Vagina (tissue), 2 donors: ENCODE results near the gene LRRC3. TPM values are rescaled to one million over a fixed set of nuclear protein-coding genes. Genes with fewer than 3 reads are reported as not detected.

Source experiments
- DNase-seq, 2 donors: peaks; one replicate each; pipeline ENCODE4 v3.0.0-alpha.2; 2017; ENCODE audit errors: extremely low spot score in 2 of 2
- H3K27ac ChIP-seq: fragments of 200-600 bp; sonication (generic); one replicate; pipeline ENCODE4 v1.5.1; 2019
- H3K27me3 ChIP-seq: fragments of 200-600 bp; sonication (generic); one replicate; pipeline ENCODE4 v1.5.1; 2019
- H3K36me3 ChIP-seq, 2 donors: fragments of 200-600 bp; sonication (generic); one replicate each; pipeline ENCODE4 v1.5.1; 2017 to 2019
- H3K4me1 ChIP-seq: fragments of 200-600 bp; sonication (generic); one replicate; pipeline ENCODE4 v1.5.1; 2019
- H3K4me3 ChIP-seq, 2 donors: fragments of 200-600 bp; sonication (generic); 1 replicate in 1 of 2; 2 replicates in 1 of 2; pipeline ENCODE4 v1.5.1; 2016 to 2019
- H3K9me3 ChIP-seq: fragments of 200-600 bp; sonication (generic); one replicate; pipeline ENCODE4 v1.5.1; 2019
- POLR2A ChIP-seq, 2 donors: fragments of 450-650 bp; IDR thresholded peaks; one replicate each; pipeline ENCODE4 v1.6.1; 2017; ENCODE audit warnings: antibody characterized with exemption in 2 of 2, mild to moderate bottlenecking in 2 of 2, moderate library complexity in 2 of 2
- POLR2AphosphoS5 ChIP-seq, 2 donors: sonication (generic); formaldehyde crosslinking; IDR thresholded peaks; one replicate each; pipeline ENCODE4 v1.9.0; 2017; ENCODE audit warnings: antibody characterized with exemption in 2 of 2, mild to moderate bottlenecking in 2 of 2, low read depth in 1 of 2; ENCODE audit not compliant: insufficient read depth in 1 of 2
- intact Hi-C: fragments of 100-400 bp; cut with DNase I; formaldehyde crosslinking; loops from one replicate; pipeline ENCODE4 v1.15.1; 2023
- total RNA-seq: library from RNA; depleted of rRNA; stranded (reverse); fragments of >200 nt; gene quantifications from one replicate; pipeline ENCODE4 v1.2.3, GENCODE V29; 2016
- TF ChIP-seq, protein P1 (sequence below), 3 experiments: fragments of 450-650 bp in 2 of 3; fragments of 200-600 bp in 1 of 3; sonication (generic) in 1 of 3; IDR thresholded peaks; one replicate each; pipeline ENCODE4 v1.5.1; 2017 to 2019; ENCODE audit warnings: antibody characterized with exemption in 3 of 3, mild to moderate bottlenecking in 2 of 3, moderate library complexity in 2 of 3

Gene LRRC3
- total RNA-seq, 1 donor from 2014 or later = 2.5 TPM

DNA sequence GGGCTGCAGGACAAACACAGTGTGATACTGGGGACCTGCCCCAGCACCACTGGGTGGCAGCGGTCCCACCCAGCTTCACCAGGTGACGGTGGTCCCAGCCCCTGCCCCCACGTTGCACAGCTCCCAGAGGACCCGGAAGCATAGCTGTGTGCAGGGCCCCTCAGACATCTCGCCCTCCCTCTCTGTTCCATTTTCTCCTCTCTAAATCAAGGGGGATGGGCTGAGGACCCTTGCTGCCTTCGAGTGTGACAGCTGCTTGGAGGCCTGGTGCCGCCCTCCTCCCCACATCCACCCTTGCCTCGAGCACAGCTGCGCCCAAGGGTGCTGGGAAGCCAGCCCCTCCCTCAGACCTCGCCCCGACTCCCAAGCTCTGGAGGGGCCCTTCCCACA, 16.1 kb upstream of the LRRC3 start:
- H3K9me3 ChIP-seq = no peaks in the 10 kb centered on the region
- no peak overlapping the region for H3K4me3 ChIP-seq
- DNase-seq = no peak
- no peak overlapping the region for H3K27ac ChIP-seq
- TF ChIP-seq, protein P1, sequence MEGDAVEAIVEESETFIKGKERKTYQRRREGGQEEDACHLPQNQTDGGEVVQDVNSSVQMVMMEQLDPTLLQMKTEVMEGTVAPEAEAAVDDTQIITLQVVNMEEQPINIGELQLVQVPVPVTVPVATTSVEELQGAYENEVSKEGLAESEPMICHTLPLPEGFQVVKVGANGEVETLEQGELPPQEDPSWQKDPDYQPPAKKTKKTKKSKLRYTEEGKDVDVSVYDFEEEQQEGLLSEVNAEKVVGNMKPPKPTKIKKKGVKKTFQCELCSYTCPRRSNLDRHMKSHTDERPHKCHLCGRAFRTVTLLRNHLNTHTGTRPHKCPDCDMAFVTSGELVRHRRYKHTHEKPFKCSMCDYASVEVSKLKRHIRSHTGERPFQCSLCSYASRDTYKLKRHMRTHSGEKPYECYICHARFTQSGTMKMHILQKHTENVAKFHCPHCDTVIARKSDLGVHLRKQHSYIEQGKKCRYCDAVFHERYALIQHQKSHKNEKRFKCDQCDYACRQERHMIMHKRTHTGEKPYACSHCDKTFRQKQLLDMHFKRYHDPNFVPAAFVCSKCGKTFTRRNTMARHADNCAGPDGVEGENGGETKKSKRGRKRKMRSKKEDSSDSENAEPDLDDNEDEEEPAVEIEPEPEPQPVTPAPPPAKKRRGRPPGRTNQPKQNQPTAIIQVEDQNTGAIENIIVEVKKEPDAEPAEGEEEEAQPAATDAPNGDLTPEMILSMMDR (IDR thresholded peaks at IDR 0.05) = no peak
- TF ChIP-seq POLR2AphosphoS5 (IDR thresholded peaks at IDR 0.05; ENCODE audit: insufficient read depth in 1 of 2, low read depth in 1 of 2) (no peak), POLR2A (IDR thresholded peaks at IDR 0.05) (no peak)
- no peaks in the 10 kb centered on the region for H3K27me3 ChIP-seq
- no peaks in the 10 kb centered on the region for H3K4me1 ChIP-seq
- H3K36me3 ChIP-seq = no peaks in the 10 kb centered on the region
- intact Hi-C loops = no loop called here

DNA sequence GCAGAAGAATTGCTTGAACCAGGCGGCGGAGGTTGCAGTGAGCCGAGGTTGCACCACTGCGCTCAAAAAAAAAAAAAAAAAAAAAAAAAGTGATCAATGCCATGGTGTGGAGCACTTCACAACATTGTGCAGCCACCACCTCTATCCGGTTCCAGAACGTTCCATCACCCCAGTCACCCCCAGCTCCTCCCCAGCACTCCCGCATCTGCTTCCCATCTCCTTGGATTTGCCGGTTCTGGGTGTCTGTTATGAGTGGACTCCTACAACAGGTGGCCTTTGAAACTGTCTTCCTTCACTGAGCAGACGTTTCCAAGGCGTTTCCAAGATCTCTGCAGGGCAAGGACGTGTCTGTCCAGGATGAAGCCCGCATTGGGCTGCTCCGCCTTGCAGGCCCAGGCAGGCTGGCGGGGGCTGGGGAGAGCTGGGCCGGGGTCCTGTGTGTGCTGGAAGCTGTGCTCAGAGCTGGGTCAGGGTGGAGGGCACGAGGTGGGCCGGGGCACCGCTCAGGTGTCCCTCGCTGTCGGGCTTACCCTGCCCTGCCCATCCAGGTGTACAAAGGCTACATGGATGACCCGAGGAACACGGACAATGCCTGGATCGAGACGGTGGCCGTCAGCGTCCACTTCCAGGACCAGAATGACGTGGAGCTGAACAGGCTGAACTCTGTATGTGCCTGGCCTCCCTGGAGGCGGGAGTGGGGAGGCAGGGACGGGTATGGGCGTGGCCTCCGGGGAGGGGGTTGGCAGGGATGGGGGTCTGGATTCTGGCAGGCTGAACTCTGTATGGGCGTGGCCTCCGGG, 14.9 kb upstream of the LRRC3 start:
- TF ChIP-seq POLR2AphosphoS5 (IDR thresholded peaks at IDR 0.05; ENCODE audit: insufficient read depth in 1 of 2, low read depth in 1 of 2) (no peak), POLR2A (IDR thresholded peaks at IDR 0.05) (no peak)
- TF ChIP-seq, protein P1 (IDR thresholded peaks at IDR 0.05) = no peak
- no peaks in the 10 kb centered on the region for H3K36me3 ChIP-seq
- H3K27ac ChIP-seq = no peak overlapping the region
- no peaks in the 10 kb centered on the region for H3K27me3 ChIP-seq
- no peak for DNase-seq
- H3K4me3 ChIP-seq = no peak overlapping the region
- H3K9me3 ChIP-seq = no peaks in the 10 kb centered on the region
- intact Hi-C loops = no loop called here
- H3K4me1 ChIP-seq = no peaks in the 10 kb centered on the region

DNA sequence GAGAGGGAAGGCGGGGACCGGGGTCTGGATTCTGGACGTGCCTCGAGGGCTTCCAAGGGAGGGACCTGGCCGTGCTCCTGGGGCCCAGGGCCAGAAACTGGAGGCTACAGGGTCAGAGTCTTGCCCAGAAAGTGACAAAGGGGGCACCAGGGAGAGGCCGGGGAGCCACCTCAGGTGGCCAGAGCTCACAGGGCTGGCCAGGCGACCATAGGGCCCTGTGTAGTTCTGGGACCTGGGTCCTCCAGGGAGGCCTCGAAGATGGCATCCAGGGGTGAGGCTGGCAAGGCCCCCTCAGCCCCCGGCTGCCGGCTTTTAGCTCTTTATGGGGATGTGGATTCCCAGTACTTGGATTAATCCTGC, 14.3 kb upstream of the LRRC3 start:
- Histone ChIP-seq H3K4me3 (no peak overlapping the region), H3K36me3 (no peaks in the 10 kb centered on the region), H3K27ac (no peak overlapping the region), H3K27me3 (no peaks in the 10 kb centered on the region), H3K9me3 (no peaks in the 10 kb centered on the region), H3K4me1 (no peaks in the 10 kb centered on the region)
- no peak for DNase-seq
- TF ChIP-seq, protein P1 (IDR thresholded peaks at IDR 0.05) = no peak
- TF ChIP-seq POLR2AphosphoS5 (IDR thresholded peaks at IDR 0.05; ENCODE audit: insufficient read depth in 1 of 2, low read depth in 1 of 2) (no peak), POLR2A (IDR thresholded peaks at IDR 0.05) (no peak)
- intact Hi-C loops = no loop called here

DNA sequence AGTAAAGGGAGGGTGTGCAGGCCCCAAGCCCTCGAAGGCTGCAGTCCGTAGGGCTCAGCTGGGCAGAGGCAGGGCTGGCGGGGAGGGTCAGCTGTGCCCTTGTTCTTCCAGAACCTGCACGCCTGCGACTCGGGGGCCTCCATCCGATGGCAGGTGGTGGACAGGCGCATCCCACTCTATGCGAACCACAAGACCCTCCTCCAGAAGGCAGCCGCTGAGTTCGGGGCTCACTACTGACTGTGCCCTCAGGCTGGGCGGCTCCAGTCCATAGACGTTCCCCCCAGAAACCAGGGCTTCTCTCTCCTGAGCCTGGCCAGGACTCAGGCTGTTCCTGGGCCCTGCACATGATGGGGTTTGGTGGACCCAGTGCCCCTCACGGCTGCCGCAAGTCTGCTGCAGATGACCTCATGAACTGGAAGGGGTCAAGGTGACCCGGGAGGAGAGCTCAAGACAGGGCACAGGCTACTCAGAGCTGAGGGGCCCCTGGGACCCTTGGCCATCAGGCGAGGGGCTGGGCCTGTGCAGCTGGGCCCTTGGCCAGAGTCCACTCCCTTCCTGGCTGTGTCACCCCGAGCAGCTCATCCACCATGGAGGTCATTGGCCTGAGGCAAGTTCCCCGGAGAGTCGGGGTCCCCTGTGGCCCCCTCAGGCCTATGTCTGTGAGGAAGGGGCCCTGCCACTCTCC, 13.6 kb upstream of the LRRC3 start:
- no peaks in the 10 kb centered on the region for H3K9me3 ChIP-seq
- no peaks in the 10 kb centered on the region for H3K27me3 ChIP-seq
- no peak overlapping the region for H3K27ac ChIP-seq
- no peaks in the 10 kb centered on the region for H3K4me1 ChIP-seq
- H3K36me3 ChIP-seq = no peaks in the 10 kb centered on the region
- TF ChIP-seq POLR2AphosphoS5 (IDR thresholded peaks at IDR 0.05; ENCODE audit: insufficient read depth in 1 of 2, low read depth in 1 of 2) = no peak
- TF ChIP-seq, protein P1 (IDR thresholded peaks at IDR 0.05) = no peak
- TF ChIP-seq POLR2A (IDR thresholded peaks at IDR 0.05) = no peak
- DNase-seq = no peak
- intact Hi-C loops = no loop called here
- no peak overlapping the region for H3K4me3 ChIP-seq
